H9 (cell line): ENCODE measurements around the gene LRRC27. TPM values are rescaled to one million over a fixed set of nuclear protein-coding genes. Genes with fewer than 3 reads are reported as not detected.

Experiments
- DNase-seq: peaks from one replicate; pipeline ENCODE4 v3.0.0-alpha.2; 2017
- H2AFZ ChIP-seq: one replicate; pipeline ENCODE4 v1.6.1; 2013; ENCODE audit warnings: mild to moderate bottlenecking, low read length, control low read depth, moderate library complexity
- H2AK5ac ChIP-seq: 2 replicates; pipeline ENCODE4 v1.6.1; 2013; ENCODE audit warnings: low read length, control low read depth, mixed read lengths; ENCODE audit not compliant: insufficient read length
- H2BK120ac ChIP-seq: one replicate; pipeline ENCODE4 v1.6.1; 2013; ENCODE audit warnings: low read depth, mild to moderate bottlenecking, low read length, control low read depth, inconsistent platforms; ENCODE audit not compliant: poor library complexity, severe bottlenecking
- H2BK12ac ChIP-seq: 2 replicates; pipeline ENCODE4 v1.6.1; 2013; ENCODE audit warnings: low read length, control low read depth, mixed read lengths, low read depth; ENCODE audit not compliant: insufficient read length
- H2BK15ac ChIP-seq: 2 replicates; pipeline ENCODE4 v1.6.1; 2013; ENCODE audit warnings: low read depth, low read length, control low read depth
- H2BK20ac ChIP-seq: one replicate; pipeline ENCODE4 v1.6.1; 2013; ENCODE audit warnings: low read depth, mild to moderate bottlenecking, low read length, control low read depth, inconsistent platforms; ENCODE audit not compliant: poor library complexity, severe bottlenecking
- H2BK5ac ChIP-seq: 2 replicates; pipeline ENCODE4 v1.6.1; 2013; ENCODE audit warnings: low read length, control low read depth, mixed read lengths; ENCODE audit not compliant: insufficient read length
- H3K14ac ChIP-seq: 2 replicates; pipeline ENCODE4 v1.6.1; 2013; ENCODE audit warnings: low read length, control low read depth; ENCODE audit not compliant: insufficient read depth
- H3K18ac ChIP-seq: 2 replicates; pipeline ENCODE4 v1.6.1; 2013; ENCODE audit warnings: low read depth, mild to moderate bottlenecking, mixed read lengths, low read length, control low read depth; ENCODE audit not compliant: insufficient read length
- H3K23ac ChIP-seq: 2 replicates; pipeline ENCODE4 v1.6.1; 2013; ENCODE audit warnings: low read length, control low read depth, mixed read lengths, low read depth; ENCODE audit not compliant: insufficient read length
- H3K23me2 ChIP-seq: 2 replicates; pipeline ENCODE4 v1.6.1; 2013; ENCODE audit warnings: low read depth, mild to moderate bottlenecking, mixed read lengths, low read length, control low read depth; ENCODE audit not compliant: insufficient read length, poor library complexity, severe bottlenecking
- H3K27ac ChIP-seq: 2 replicates; pipeline ENCODE4 v1.5.1; 2013; ENCODE audit warnings: low read length, control low read depth, mixed read lengths, low read depth; ENCODE audit not compliant: insufficient read length
- H3K27me3 ChIP-seq: 2 replicates; pipeline ENCODE4 v1.6.1; 2013; ENCODE audit warnings: low read length, control low read depth, inconsistent platforms; ENCODE audit not compliant: insufficient read depth
- H3K4ac ChIP-seq: 2 replicates; pipeline ENCODE4 v1.6.1; 2013; ENCODE audit warnings: low read depth, mild to moderate bottlenecking, control low read depth, inconsistent platforms, low read length, moderate library complexity
- H3K4me1 ChIP-seq: 2 replicates; pipeline ENCODE4 v1.6.1; 2013; ENCODE audit warnings: low read length, control low read depth, inconsistent platforms; ENCODE audit not compliant: insufficient read depth
- H3K4me2 ChIP-seq: 2 replicates; pipeline ENCODE4 v1.6.1; 2013; ENCODE audit warnings: low read length, control low read depth, mixed read lengths; ENCODE audit not compliant: insufficient read length, insufficient read depth
- H3K56ac ChIP-seq: 2 replicates; pipeline ENCODE4 v1.6.1; 2013; ENCODE audit warnings: low read depth, mild to moderate bottlenecking, mixed read lengths, low read length, control low read depth; ENCODE audit not compliant: insufficient read length
- H3K79me1 ChIP-seq: 2 replicates; pipeline ENCODE4 v1.6.1; 2013; ENCODE audit warnings: low read depth, mild to moderate bottlenecking, moderate library complexity, low read length, control low read depth, inconsistent platforms; ENCODE audit not compliant: insufficient read depth, poor library complexity, severe bottlenecking
- H3K79me2 ChIP-seq: 2 replicates; pipeline ENCODE4 v1.6.1; 2013; ENCODE audit warnings: low read length, control low read depth, inconsistent platforms; ENCODE audit not compliant: insufficient read depth
- H3K9ac ChIP-seq: 2 replicates; pipeline ENCODE4 v1.6.1; 2013; ENCODE audit warnings: low read length, control low read depth, mixed read lengths; ENCODE audit not compliant: insufficient read length; ENCODE audit errors: extremely low read depth
- H3K9me3 ChIP-seq: one replicate; pipeline ENCODE4 v1.6.1; 2013; ENCODE audit warnings: low read depth, low read length, inconsistent platforms; ENCODE audit not compliant: control insufficient read depth
- H3T11ph ChIP-seq: one replicate; pipeline ENCODE4 v1.6.1; 2013; ENCODE audit warnings: mild to moderate bottlenecking, low read length, control low read depth, inconsistent platforms
- H4K20me1 ChIP-seq: one replicate; pipeline ENCODE4 v1.6.1; 2013; ENCODE audit not compliant: control insufficient read depth, insufficient read length, insufficient read depth
- H4K5ac ChIP-seq: 2 replicates; pipeline ENCODE4 v1.6.1; 2013; ENCODE audit warnings: low read depth, mild to moderate bottlenecking, mixed read lengths, low read length, control low read depth; ENCODE audit not compliant: insufficient read length
- H4K8ac ChIP-seq: replicated peaks from 2 replicates; pipeline ENCODE4 v1.6.1; 2013; ENCODE audit warnings: low read length, control low read depth, mixed read lengths, low read depth; ENCODE audit not compliant: insufficient read length
- H4K91ac ChIP-seq: 2 replicates; pipeline ENCODE4 v1.6.1; 2013; ENCODE audit warnings: low read depth, mild to moderate bottlenecking, moderate library complexity, mixed read lengths, low read length, control low read depth; ENCODE audit not compliant: insufficient read length
- H3K27ac Mint-ChIP-seq, 3 experiments: 2 replicates in 2 of 3; 3 replicates in 1 of 3; pipeline ENCODE4 v1.8.0; 2020 to 2021; ENCODE audit warnings: mixed read lengths in 3 of 3, mild to moderate bottlenecking in 1 of 3, moderate library complexity in 1 of 3
- H3K27me3 Mint-ChIP-seq: 2 replicates; pipeline ENCODE4 v1.8.0; 2021; ENCODE audit warnings: low read depth, mild to moderate bottlenecking, moderate library complexity, mixed read lengths
- H3K36me3 Mint-ChIP-seq, 3 experiments: 2 replicates in 2 of 3; 3 replicates in 1 of 3; pipeline ENCODE4 v1.8.0; 2020 to 2021; ENCODE audit warnings: low read depth in 3 of 3, mixed read lengths in 3 of 3; ENCODE audit not compliant: insufficient read depth in 1 of 3
- H3K4me1 Mint-ChIP-seq, 2 experiments: 2 replicates each; pipeline ENCODE4 v1.8.0; 2020; ENCODE audit warnings: mixed read lengths in 2 of 2
- H3K4me3 Mint-ChIP-seq, 2 experiments: 2 replicates in 1 of 2; 3 replicates in 1 of 2; pipeline ENCODE4 v1.8.0; 2020 to 2021; ENCODE audit warnings: mild to moderate bottlenecking in 2 of 2, mixed read lengths in 2 of 2, moderate library complexity in 1 of 2
- H3K9me3 Mint-ChIP-seq, 2 experiments: 2 replicates in 1 of 2; 3 replicates in 1 of 2; pipeline ENCODE4 v1.8.0; 2020; ENCODE audit warnings: mild to moderate bottlenecking in 2 of 2, mixed read lengths in 2 of 2, moderate library complexity in 1 of 2
- CTCF ChIP-seq: fragments of 200-600 bp; sonication (generic); conservative IDR thresholded peaks from 3 replicates; pipeline ENCODE4 v1.8.0; 2021; ENCODE audit warnings: antibody characterized with exemption, mild to moderate bottlenecking
- WGBS: extraction: QIAGEN DNeasy Blood & Tissue Kit; methylation state at CpG from one replicate; pipeline ENCODE4 v1.1.7; 2013; ENCODE audit warnings: missing lambda C conversion rate, low lambda C conversion rate, mixed read lengths; ENCODE audit not compliant: insufficient read length; ENCODE audit errors: extremely low coverage; 5-methylcytosine and 5-hydroxymethylcytosine counted together
- total RNA-seq: library from RNA; stranded (reverse); gene quantifications from 2 replicates; pipeline ENCODE4 v1.2.1, GENCODE V29; 2021

Gene LRRC27
- total RNA-seq, 1 experiment from 2014 or later, result 2.7 TPM

DNA sequence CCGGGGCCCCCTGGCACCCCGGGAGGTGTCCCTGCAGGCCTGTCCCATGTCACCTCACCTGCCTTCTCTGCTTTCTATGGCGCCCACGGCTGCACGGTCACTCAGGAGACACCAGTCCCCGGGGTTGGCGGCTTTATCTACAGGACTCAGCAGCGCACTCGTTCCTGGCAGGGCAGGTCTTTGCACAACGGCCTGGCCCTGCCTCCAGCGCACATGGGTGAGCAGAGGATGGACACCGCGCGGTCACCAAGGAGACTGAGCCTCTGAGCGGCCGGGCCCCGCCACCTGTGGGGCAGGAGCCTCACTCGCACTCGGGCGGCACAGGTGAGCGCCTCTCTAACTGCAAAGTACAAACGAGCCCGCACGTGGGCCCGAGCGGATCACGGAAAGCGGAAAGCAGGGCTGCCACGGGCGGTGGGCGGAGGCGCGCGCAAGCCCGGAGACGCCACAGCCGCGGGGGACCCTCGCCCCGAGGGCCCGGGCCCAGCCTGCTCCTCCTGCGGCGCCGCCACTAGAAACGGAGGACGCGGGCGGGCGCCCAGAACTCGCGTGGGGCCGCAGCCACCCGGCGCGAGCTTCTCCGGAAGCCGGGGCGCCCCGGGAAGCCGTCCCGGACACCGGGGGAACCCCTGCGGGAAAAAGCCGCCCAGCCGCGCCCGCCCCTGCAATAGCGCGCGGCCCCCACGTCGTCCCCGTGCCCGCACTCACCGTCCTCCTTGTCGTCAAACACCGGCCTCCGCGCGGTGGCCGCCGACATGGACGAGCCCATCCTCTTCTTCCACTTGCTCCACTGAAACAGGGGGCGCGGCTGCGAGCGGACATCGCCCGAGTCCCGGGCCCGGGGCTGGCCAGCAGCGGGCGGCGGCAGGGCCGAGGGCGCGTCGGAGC, 24.9 kb upstream of the LRRC27 start:
- H3K27ac Mint-ChIP-seq, result no peak overlapping the region
- Histone ChIP-seq H3K23me2 (peaks cover 11% of the 10 kb centered on the region), H4K5ac (no peak overlapping the region), H3K23ac (no peak overlapping the region), H3K4me2 (peak overlapping the region; percentile 24), H2BK12ac (no peak overlapping the region), H3T11ph (no peak overlapping the region), H2BK5ac (no peak overlapping the region), H3K9ac (no peak overlapping the region), H3K18ac (no peak overlapping the region), H2BK120ac (no peak overlapping the region), H2BK20ac (no peak overlapping the region), H3K56ac (no peak overlapping the region), H4K8ac (no peak overlapping the region), H4K20me1 (peaks cover 4% of the 10 kb centered on the region), H3K14ac (no peak overlapping the region), H3K9me3 (peaks cover 8% of the 10 kb centered on the region), H3K79me1 (no peaks in the 10 kb centered on the region), H2AFZ (no peak overlapping the region), H3K27me3 (peaks cover 16% of the 10 kb centered on the region; the same call in 1 of the 2 replicates), H3K4ac (no peak overlapping the region), H3K4me1 (no peaks in the 10 kb centered on the region), H3K27ac (no peak overlapping the region), H4K91ac (no peak overlapping the region), H2BK15ac (no peak overlapping the region), H3K79me2 (no peaks in the 10 kb centered on the region), H2AK5ac (no peak overlapping the region)
- peaks cover 15 to 17% of the 10 kb centered on the region in 2 experiments for H3K4me1 Mint-ChIP-seq
- TF ChIP-seq CTCF, result no peak
- H3K36me3 Mint-ChIP-seq, result peaks cover 11 to 17% (median 11%) of the 10 kb centered on the region in 3 experiments
- WGBS, result no CpG with 5 or more reads among the region's 98 CpGs
- H3K27me3 Mint-ChIP-seq, result peaks cover 75% of the 10 kb centered on the region
- peaks cover 14 to 17% of the 10 kb centered on the region in 2 experiments for H3K9me3 Mint-ChIP-seq
- peak; percentile 65 for DNase-seq
- peak overlapping the region; percentile 78 to 93 for H3K4me3 Mint-ChIP-seq
